Left ventricle myocardium inferior (tissue), 1 donor: ENCODE data around the gene GRIK3. TPM values are rescaled to one million over a fixed set of nuclear protein-coding genes. Genes with fewer than 3 reads are reported as not detected.

Experiments
- DNase-seq: peaks from one replicate; pipeline ENCODE4 v3.0.0-alpha.2; 2020
- H3K27ac ChIP-seq: fragments of 200-600 bp; replicated peaks from 2 replicates; pipeline ENCODE4 v1.8.0; 2021
- H3K27me3 ChIP-seq: fragments of 200-600 bp; 2 replicates; pipeline ENCODE4 v1.8.0; 2021; ENCODE audit warnings: low read depth
- H3K36me3 ChIP-seq: fragments of 200-600 bp; 2 replicates; pipeline ENCODE4 v1.8.0; 2021
- H3K4me1 ChIP-seq: fragments of 200-600 bp; 2 replicates; pipeline ENCODE4 v1.8.0; 2021
- H3K4me3 ChIP-seq: fragments of 200-600 bp; 2 replicates; pipeline ENCODE4 v1.8.0; 2021; ENCODE audit warnings: mild to moderate bottlenecking, moderate library complexity
- H3K9me3 ChIP-seq: fragments of 200-600 bp; replicated peaks from 2 replicates; pipeline ENCODE4 v1.8.0; 2021
- intact Hi-C: fragments of 100-400 bp; cut with micrococcal nuclease; formaldehyde crosslinking; loops from one replicate; pipeline ENCODE4 v1.11.0; 2022
- total RNA-seq: library from RNA; stranded (reverse); fragmentation: NEBNext Ultra II Directional; extraction: Animal tissue kit (Norgen Biotek cat#: 25700); gene quantifications from one replicate; pipeline ENCODE4 v1.2.1, GENCODE V29; 2021
- TF ChIP-seq, protein P1 (sequence below): fragments of 200-600 bp; IDR thresholded peaks from 2 replicates; pipeline ENCODE4 v1.8.0; 2021; ENCODE audit warnings: antibody characterized with exemption, mild to moderate bottlenecking, borderline replicate concordance
- donor health status: DM: no; HTN: yes; CAD: no; lungs with severe emphysema.

The GRIK3 gene
- total RNA-seq, 1 donor from 2014 or later = 0.55 TPM

DNA sequence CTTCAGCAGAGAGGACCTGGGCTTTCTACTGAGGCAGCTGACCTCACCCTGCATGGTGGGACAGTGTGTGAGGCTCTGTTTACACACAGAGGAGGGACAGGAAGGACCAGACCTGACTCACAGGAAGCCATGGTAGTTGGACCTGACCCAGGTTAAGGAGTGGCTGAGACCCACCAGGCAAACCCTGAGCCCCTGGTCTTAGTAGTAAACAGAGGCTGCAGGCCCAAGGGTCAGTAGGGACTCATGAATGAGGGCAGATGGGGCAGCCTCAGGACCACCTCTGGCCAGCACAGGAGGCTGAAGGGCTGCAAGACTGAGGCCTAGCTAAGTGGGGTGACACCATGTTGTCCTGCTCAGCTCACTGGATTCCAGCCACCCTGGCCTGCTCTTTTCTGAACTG is 273.2 kb downstream of the GRIK3 start:
- no peak for DNase-seq
- H3K4me1 ChIP-seq = no peaks in the 10 kb centered on the region
- TF ChIP-seq, protein P1, sequence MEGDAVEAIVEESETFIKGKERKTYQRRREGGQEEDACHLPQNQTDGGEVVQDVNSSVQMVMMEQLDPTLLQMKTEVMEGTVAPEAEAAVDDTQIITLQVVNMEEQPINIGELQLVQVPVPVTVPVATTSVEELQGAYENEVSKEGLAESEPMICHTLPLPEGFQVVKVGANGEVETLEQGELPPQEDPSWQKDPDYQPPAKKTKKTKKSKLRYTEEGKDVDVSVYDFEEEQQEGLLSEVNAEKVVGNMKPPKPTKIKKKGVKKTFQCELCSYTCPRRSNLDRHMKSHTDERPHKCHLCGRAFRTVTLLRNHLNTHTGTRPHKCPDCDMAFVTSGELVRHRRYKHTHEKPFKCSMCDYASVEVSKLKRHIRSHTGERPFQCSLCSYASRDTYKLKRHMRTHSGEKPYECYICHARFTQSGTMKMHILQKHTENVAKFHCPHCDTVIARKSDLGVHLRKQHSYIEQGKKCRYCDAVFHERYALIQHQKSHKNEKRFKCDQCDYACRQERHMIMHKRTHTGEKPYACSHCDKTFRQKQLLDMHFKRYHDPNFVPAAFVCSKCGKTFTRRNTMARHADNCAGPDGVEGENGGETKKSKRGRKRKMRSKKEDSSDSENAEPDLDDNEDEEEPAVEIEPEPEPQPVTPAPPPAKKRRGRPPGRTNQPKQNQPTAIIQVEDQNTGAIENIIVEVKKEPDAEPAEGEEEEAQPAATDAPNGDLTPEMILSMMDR = no peak
- H3K9me3 ChIP-seq = peaks cover 10% of the 10 kb centered on the region
- H3K27ac ChIP-seq = no peak overlapping the region
- no peak overlapping the region for H3K4me3 ChIP-seq
- peaks cover 77% of the 10 kb centered on the region for H3K27me3 ChIP-seq
- intact Hi-C loops = no loop called here
- no peaks in the 10 kb centered on the region for H3K36me3 ChIP-seq

DNA sequence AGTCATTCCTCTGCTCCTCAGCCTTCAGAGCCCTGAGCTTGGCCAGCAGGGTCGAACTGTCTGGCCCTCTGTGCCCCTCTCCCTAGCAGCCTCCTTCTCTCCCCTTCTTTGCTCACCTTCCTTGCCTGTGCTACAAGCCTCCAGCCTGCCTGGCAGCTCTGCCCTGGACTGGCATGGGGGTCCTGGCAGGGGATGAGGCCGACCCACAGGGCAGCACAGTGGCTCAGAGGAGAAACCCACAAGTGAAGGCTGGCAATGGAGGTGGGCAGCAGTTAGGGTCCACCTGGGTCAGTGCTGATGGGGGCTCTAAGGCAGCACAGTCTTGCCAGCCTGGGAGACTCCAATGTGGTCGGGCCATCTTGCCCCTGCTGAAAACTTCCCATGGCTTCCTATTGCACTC is 274.2 kb downstream of the GRIK3 start:
- Histone ChIP-seq H3K4me3 (no peak overlapping the region), H3K27ac (no peak overlapping the region), H3K9me3 (peaks cover 10% of the 10 kb centered on the region), H3K27me3 (peaks cover 76% of the 10 kb centered on the region), H3K36me3 (no peaks in the 10 kb centered on the region), H3K4me1 (no peaks in the 10 kb centered on the region)
- no peak for DNase-seq
- TF ChIP-seq, protein P1 = no peak
- intact Hi-C loops = no loop called here

DNA sequence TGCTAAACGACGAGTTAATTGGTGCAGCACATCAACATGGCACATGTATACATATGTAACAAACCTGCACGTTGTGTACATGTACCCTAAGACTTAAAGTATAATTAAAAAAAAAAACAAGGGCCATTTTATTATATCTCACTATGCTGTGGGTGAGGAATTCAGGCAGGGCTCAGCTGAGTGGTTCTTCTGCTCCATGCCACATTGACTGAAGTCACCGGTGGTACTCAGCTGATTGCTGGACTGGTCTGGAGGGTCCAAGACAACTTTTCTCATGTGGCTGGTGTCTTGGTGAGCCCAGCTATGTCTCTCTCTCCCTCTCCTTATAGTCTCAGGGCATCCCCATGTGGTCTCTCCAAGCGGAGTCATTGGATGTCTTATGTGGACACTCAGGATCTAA is 275.0 kb downstream of the GRIK3 start:
- no peak overlapping the region for H3K27ac ChIP-seq
- no peaks in the 10 kb centered on the region for H3K4me1 ChIP-seq
- DNase-seq = no peak
- no peaks in the 10 kb centered on the region for H3K36me3 ChIP-seq
- intact Hi-C loops = no loop called here
- no peak overlapping the region for H3K4me3 ChIP-seq
- TF ChIP-seq, protein P1 = no peak
- peaks cover 10% of the 10 kb centered on the region for H3K9me3 ChIP-seq
- peaks cover 76% of the 10 kb centered on the region for H3K27me3 ChIP-seq

DNA sequence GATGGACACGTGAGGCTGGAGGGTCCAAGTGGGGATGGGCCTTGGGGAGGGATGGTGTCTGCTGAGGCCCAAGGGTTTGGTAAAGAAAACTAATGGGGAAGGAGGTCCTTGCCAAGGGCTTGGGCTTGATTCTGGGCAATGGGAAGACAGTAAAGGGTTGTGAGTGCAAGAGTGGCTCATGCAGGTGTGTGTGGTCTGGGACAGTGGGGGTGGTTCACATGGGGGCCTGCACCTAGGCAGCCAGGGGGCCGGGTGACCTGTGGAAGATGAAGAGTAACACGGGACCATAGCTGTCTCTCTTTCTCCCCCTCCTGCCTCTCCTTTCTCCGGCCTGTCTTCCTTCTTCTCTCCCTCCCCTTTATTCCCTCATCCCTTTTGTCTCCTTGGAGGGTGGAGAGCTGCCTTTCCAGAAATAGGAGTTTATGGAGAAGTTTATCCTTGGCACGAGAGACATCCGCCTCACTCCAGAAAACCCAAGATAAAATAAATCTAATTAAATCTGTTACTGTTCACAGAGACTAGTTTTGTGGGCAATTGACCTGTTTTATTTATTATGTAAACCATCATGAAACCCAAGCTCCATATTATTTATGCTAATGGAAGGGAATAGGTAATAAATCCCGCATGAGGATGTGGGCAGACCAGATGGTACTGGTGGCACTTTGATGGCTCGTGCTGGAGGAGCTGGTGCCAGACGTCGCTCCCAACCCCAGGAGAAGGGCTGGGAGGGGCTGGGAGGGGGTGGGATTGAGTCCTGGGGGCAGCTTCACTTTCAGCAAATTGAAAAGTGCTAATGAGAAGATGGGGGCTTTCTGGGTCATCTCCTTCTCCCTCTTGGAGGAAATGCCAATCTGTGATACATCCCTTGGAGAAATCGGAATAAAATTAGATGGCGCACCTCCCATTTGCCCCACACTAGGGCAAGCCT is 278.7 kb downstream of the GRIK3 start:
- no peaks in the 10 kb centered on the region for H3K4me1 ChIP-seq
- peaks cover 10% of the 10 kb centered on the region for H3K9me3 ChIP-seq
- DNase-seq = no peak
- no peak overlapping the region for H3K4me3 ChIP-seq
- intact Hi-C loops = no loop called here
- H3K27me3 ChIP-seq = peaks cover 72% of the 10 kb centered on the region
- no peak overlapping the region for H3K27ac ChIP-seq
- TF ChIP-seq, protein P1 = no peak
- no peaks in the 10 kb centered on the region for H3K36me3 ChIP-seq

DNA sequence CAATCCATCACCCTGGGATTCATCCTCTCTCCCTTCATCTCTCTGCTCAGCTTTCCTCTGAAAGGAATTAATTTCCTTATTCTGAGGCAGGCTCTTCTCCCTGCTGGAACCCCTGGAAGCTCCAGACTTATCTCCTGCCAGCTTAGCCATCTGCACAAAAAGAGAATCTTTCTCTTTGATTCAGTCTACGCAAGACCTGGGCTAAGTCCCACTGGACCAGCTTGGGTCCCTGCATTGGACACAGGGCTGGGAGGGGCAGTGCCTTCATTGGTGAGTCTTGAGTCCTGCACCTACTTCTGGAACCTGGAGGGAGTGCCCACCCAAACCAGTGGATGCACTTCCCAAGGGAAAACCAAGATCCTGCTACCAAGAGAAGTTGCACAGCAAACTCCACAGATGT is 279.9 kb downstream of the GRIK3 start:
- Histone ChIP-seq H3K9me3 (peaks cover 3% of the 10 kb centered on the region), H3K27ac (no peak overlapping the region), H3K4me3 (no peak overlapping the region), H3K27me3 (peaks cover 63% of the 10 kb centered on the region), H3K4me1 (no peaks in the 10 kb centered on the region), H3K36me3 (no peaks in the 10 kb centered on the region)
- intact Hi-C loops = no loop called here
- TF ChIP-seq, protein P1 = no peak
- DNase-seq = no peak
